GM18517 (cell line): ENCODE measurements around the gene CDK19.
A peak's percentile ranks its signal among the peaks of the same experiment; 100 is the strongest.

Source experiments
- ATAC-seq: cut with Tn5 transposase; IDR thresholded peaks from one replicate; pipeline ENCODE4 v1.9.1; 2021; ENCODE audit warnings: mild to moderate bottlenecking, moderate library complexity; ENCODE audit not compliant: unreplicated experiment

The CDK19 gene

DNA sequence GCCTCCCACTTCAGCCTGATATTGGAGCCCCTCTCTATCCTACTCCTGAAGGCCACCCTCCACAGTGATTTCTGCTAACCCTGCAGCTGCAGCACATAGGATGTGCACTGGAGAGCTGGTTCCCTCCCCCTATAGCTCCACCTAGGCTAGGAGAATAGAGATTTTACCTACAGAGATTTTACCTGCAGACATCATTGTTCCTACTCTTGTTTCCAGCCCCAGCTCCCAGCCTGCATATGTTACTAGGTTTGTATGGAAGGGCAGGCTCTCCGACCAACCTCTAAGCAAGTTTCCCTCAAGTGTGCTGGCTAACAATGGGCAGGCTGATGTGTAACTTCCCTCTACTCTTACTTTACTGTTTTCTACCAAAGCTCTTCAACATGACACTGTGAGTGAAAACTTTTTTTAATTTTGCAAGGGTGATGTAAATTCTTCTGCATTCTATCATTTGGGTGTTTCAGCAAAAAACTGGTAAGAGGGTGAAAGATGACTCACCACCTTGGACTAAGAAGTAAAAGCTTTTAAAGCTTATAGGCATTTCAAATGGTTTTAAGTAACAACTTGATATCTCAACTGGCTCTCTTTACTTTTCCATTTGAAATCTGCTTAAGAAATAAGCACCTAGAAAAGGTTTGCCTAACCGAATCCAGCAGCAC is 106.8 kb downstream of the CDK19 start:
- ATAC-seq: no peak

DNA sequence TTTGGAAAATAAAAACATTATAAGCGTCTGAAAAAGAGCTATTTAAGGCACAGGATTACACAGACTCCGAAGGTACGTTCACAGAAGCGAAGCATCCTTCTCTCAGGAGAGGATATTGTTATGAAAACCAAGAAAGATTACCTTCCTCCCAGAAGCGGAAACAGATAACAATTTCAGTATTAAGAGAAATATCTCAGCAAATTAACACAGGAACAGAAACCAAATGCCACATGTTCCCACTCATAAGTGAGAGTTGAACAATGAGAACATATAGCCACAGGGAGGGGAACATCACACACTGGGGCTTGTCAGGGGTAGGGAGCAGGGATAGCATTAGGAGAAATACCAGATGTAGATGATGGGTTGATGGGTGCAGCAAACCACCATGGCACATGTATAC is 109.7 kb downstream of the CDK19 start:
- no peak for ATAC-seq

DNA sequence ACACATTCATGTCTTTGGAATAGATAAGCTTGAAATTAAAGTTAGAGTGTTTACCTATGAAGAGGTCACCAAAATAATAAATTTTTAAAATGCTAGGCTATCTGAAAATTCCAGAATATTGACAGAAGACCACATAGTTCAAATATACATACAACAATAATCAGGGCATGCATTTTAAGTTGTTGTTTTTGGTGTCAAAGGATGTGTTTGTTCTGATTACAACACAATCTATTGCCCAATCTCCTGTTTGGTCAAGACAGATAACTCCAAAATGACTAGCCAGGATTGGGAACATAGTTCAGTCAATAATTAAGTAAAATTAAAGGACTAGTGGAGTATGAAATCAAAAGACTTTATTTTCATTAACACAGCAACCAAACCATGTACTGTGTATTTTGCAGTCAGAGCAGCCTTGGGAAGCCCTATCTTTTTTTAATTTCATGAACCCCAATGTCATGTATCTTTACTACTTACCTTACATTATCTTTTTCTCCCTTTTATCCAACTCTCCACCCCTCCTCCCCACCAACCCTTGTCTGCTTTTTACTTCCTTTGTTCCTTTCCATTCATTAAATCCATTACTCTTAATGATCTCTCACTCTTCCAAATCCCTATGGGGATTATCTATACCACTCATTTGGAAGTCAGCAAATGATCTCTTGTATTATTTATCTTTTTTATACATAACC is 111.2 kb downstream of the CDK19 start:
- ATAC-seq: no peak

DNA sequence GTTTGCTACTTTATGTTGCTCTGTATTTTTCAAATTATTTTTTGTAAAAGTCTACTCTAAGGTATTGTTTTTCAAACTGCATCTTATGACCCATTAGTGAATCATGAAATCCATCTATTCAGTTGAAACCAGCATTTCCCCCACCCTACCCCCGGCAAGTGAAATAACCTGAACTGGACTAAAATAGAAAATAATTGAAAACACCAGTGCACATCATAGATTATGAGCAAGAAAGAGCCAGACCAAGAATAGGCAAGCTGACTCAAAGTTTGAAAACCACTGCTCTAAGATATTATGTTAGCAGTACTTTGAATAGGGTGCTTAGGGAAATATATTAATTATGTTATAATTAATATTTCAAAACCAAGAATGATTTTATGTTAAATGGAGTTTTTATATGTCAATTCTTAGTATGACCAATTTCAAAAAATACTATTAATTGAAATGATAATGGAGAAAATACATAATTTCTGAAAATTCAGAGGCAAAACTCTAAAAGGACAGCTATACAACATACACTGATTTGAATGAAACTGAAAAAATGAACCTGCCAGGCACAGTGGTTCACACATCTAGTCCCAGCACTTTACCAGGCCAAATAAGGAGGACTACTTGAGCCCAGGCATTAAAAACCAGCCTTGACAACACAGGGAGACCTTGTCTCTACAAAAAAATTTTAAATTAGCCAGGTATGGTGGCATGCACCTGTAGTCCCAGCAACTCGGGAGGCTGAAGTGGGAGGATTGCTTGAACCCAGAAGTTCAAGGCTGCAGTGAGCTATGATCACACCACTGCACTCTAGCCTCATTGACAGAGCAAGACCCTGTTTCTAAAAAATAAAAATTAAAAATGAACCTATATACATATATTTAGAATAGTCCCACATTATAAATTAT is 112.0 kb downstream of the CDK19 start:
- no peak for ATAC-seq

DNA sequence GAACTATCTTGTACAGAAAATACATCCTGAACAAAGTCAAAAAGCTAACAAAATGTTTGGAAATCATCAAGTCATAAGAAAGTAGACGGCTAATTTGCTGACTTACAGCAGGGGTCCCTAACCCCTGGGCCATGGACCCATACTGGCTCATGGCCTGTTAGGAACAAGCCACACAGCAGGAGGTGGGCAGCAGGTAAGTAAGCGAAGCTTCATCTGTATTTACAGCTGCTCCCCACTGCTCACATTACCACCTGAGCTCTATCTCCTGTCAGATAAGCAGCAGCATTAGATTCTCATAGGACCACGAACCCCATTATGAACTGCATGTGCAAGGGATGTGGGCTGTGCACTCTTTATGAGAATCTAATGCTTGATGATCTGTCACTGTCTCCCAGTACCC is 115.5 kb downstream of the CDK19 start:
- ATAC-seq: no peak

DNA sequence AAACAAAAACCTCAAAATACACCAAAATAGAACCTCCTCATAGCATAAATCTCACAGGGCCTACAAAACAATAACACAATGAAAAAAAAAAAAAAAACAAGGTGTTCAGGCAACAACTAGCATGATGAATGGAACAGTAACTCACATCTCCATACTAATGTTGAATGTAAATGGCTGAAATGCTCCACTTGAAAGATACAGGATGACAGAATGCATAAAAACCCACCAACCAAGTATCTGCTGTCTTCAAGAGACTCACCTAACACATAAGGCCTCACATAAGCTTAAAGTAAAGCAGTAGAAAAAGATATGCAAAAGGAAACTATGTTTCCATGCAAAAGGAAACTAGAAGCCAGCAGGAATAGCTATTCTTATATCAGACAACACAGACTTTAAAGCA is 121.3 kb downstream of the CDK19 start:
- ATAC-seq: no peak

DNA sequence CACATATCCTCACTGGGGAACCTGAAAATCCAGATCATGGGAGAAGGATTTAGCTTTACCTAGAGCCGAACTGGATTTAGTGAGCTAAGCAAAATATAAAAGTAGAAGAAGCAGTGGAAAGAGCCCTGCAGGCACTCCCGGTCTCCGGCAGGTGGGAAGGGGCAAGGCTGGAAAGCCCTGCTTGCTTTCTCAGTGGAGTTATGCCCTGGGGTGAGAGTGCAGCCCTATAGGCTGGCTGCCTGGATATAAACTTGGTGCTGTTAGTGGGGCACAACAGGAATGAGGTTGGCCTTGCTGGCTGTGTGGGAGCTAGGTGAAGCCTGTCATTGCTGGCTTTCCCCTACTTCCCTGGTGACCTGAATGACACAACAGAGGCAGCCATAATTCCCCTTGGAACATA is 122.0 kb downstream of the CDK19 start:
- ATAC-seq: no peak

DNA sequence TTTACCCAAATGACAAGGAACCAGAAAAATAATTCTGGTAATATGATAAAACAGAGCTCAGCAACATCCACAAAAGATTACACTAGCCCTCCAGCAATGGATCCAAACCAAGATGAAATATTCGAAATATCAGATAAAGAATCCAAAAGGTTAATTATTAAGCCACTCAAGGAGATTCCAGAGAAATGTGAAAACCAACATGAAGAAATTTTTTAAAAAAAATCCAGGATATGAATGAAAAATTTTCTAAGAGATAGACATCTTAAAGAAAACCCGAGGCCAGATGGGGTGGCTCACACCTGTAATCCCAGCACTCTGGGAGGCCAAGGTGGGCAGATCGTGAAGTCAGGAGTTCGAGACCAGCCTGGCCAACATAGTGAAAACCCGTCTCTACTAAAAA is 124.4 kb downstream of the CDK19 start:
- ATAC-seq: no peak

DNA sequence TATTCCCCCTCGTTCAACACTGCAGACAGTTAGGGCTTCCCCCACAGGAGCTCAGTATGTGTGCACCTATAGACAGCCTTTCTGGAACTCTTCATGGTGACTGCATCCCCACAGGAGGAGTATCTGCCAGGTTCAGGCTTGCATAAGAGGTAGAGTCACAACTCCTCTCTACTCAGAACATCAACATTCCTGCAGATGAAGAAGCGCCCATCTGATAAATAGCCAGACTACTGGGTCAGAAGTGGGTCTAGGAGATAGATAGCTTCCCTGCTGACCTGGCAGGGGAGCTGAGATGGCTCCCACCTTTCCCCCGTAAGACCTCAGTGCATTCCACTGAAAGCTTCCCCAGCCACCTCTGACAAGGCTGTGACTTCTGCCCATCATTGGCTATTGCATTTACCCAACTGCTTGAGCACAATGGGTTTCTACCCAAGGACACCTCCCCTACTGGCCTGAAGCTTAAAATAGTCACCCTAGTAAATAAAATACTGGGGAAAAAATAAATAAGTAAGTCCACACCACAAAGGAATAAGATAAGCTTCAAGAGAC is 125.1 kb downstream of the CDK19 start:
- ATAC-seq: no peak

DNA sequence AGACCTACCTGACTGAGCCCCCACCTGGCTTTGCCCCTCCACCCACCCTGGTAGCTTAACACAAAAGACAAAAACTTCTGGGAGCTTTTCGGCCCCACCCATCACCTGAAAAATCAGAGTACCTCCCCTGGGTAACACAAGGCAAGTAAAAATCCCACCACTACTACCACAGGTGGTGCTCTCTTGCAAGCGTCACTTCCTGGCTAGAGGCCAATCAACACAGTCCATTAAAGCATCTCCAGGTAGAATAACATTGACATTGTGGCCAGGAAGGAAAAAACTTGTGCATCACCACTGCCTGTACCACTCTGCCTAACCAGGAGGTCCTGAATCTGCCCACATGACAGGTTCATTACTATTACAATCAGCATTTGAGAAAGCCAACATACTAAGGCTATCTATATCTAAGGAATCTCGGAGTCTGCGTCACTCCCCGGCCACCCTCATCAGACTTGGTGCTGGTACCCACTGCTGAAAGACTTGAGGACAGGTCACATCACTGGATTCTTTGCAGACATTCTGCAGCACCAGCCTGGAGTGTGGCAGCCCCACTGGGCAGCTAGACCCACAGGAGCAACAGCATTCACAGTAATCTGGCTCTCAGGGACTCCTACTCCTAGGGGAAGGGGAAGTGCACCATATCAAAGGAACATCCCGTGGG is 125.9 kb downstream of the CDK19 start:
- ATAC-seq: no peak

DNA sequence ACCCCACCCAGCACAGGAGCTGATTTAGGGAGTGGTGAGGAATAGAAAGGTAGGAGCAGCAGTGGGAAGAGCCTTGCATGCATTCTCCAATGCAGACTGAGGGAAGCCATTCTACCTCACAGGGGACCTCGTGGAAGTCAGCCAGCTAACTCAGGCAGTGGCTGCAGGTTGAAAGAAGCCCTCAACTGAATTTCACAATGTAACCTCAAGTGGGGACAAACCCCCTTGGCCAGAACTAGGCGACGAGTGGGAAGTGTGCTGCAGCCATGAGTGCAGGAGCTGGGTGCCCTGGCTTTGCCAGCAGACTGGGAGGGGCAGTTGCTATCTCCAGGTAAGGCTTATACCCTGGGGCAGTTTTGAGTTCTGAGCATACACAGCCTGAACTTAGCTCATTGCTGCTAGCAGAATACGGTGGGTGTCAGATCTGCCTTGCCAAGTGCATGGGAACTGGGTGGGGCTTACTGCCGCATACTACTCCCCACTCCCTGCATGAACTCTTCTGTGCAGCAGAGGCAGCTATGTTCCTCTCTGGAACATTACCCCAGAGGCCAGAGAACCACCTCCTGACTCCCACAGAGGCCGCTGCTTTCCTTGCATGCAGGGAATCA is 126.5 kb downstream of the CDK19 start:
- ATAC-seq: no peak

DNA sequence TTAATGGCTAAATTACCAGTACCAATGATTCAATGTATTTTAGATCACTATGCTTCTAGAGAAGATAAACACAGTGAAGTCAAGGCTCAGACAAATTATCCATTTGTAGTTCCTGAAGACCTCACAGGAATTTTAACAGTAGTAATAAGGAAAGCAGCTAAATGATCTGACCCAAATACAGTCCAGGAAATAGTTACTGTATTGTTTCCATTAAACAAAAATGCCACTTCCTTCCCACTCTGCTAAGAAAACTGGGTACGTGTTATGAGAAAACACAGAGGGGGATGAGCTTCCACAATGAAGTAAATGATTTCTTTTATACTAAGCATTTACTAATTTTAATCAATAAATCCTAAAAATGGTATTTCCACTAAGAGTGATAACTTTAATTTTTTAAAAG is 127.9 kb downstream of the CDK19 start:
- no peak for ATAC-seq

DNA sequence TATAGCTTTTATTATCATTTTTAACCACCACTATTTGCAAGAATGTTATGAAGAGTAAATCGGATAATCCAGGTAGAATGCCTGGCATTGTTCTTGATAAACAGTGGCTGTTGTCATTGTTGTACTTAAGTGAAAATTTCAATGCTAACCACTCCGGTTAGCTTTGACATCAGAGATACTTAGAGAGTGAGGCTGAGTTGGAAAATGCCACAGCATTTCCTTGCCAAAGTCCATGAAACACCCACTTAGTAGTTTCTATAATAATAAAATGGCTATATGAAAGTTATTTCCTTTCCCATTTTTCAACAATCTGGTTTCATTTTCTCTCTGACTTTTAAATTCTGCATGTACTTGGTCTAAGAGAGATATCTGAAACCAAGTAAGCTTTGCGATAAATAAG is 132.0 kb downstream of the CDK19 start:
- ATAC-seq: no peak

DNA sequence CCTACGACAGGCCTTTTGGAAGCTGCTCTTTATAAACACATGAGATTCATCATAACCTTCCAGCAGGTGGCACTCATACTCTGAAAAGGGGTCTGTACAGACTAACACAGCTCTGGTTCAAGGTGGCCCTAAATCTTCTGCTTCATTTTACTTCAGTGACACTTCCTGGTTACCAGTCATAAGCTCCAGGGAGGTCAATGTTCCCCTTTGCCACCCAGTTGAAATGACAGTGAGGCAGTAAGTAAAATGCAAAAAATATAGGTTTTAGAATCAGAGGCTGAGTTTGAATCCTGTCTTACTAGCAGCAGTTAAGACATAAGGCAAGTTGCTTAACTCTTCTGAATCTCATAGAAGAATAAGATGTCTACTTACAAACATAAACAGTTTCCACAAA is 132.8 kb downstream of the CDK19 start:
- peak; percentile 98 for ATAC-seq

DNA sequence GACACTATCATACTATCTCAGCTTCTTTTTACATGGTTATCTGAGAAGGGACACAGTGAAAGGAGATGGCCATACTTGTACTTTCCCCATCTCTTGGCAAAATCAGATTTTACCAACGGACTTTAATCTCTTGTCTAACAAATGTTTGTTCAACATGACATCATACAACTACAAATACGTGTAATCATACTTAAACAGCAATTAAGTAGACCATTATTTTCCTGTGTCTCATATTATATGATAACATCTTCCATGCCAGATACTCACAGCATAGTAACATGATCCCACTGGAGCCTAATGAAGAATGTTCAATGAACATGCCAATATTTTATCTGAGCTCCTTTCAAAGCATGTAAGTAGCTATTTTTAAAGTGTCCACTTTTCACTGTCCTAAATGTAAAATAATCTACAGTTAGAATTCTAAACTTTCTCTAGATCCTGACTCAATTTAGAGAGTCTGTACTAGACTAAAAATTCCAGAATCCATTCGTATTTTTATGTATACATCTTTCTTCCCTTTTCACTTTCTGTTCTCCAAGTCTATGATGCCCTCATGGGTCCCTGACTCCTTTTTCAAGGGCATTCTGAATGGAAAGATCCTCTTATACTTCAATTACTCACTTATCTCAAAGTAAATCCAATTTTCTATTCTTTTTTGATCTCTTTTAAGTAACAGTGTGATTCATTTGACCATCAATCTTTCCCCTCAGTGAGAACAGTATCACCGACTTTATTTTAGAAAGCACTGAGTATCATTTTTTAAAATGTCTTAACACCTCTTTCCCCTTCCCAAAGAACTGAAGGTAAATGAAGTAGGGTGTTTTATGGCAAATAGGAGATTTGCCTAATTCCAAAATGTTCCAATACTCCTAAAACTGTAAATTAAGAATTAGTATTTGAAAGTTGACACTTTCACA is 133.5 kb downstream of the CDK19 start:
- ATAC-seq: no peak

DNA sequence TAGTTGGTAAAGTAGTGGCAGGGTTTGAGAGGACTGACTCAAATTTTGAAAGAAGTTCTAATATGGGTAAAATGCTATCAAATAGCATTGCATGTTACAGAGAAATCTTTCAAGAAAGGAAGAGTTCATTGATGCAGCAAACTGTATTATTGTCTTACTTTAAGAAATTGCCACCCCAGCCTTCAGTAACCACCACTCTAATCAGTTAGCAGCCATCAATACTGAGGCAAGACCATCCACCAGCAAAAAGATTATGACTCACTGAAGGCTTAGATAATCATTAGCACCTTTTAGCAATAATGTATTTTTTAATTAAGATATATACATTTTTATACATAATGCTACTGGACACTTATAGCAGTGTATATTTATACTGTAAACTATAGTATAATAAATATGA is 138.9 kb downstream of the CDK19 start:
- no peak for ATAC-seq

DNA sequence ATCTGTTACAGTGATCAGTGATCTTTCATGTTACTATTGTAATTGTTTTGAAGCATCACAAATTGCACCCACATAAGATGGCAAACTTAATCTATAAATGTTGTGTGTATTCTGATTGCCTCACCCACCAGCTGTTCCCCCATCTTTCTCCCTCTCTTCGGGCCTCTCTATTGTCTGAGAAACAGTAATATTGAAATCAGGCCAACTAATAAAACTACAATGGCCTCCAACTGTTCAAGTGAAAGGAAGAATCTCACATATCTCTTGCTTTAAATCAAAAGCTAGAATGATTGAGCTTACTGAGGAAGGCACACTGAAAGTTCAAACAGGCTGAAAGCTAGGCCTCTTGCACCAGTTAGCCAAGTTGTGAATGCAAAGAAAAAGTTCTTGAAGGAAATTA is 141.2 kb downstream of the CDK19 start:
- ATAC-seq: no peak

DNA sequence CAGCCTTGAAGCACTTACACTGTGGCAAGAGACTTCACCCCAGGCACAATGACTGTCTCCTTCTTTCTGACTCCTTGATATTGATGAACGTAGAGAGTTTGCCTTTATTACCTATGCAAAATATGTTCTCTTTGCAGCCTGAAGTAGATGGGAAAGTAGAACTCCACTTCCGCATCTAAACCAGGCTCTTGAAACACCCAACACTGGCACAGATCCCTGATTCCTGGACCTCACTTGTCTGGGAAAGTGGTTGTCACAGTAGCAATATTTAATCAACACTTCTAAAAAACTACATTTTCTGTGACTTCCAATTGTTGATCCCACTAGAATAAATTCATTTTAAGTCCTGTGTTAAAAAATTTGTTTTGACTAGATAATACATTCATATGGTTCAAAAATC is 143.1 kb downstream of the CDK19 start:
- no peak for ATAC-seq

DNA sequence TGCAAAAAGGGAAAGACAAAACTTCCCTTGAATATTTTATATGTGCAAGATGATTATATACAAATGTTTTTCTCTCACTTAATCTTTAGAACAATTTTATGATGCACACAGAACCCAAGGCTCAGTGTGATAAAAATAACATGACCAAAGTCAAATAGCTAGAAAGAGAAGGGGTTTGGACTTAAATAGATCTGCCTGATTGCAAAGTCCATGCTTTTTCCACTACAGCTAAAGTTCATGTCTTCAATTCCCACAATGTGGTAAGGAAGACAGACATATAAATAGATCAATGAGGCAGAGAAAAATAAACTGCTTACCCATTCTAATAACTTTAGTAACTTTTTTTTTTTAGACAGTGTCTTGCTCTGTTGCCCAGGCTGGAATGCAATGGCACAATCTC is 143.8 kb downstream of the CDK19 start:
- ATAC-seq: no peak

DNA sequence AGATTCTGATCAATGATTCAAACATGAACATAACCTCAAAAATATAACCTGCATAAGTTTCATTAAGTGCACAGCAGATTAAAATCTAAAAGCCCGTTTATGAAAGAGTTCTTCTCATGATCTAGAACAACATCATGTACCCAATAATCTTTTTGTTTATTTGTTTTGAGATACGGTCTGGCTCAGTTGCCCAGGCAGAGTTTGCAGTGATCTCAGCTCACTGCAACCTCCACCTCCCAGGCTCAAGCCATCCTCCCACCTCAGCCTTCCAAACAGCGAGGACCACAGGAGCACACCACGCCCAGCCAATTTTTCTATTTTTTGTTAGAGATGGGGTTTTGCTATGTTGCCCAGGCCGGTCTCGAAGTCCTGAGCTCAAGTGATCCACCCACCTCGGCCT is 149.7 kb downstream of the CDK19 start:
- ATAC-seq: no peak
